ENCODE results near the gene ETV3L.

DNA sequence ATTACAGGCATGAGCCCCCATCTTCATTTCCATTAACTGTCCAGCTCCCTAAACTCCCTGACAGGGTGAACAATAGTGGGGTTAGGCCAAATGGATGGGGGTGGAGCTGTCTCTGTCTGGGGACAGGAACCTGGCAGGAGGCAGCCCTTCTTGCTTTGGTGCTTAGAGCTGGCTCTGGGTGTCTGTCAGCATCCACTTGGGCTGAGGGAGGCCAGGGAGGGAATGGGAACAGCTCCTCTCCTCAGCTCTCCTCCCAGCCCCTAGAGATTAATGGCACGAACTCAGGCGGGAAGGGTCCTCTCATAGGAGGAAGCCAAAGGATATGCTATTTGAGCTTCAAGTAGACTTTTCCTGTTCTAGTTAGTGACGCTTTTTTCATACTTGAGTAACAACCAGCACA lies 11.1 kb upstream of the ETV3L start:
- TF ChIP-seq, protein P1, sequence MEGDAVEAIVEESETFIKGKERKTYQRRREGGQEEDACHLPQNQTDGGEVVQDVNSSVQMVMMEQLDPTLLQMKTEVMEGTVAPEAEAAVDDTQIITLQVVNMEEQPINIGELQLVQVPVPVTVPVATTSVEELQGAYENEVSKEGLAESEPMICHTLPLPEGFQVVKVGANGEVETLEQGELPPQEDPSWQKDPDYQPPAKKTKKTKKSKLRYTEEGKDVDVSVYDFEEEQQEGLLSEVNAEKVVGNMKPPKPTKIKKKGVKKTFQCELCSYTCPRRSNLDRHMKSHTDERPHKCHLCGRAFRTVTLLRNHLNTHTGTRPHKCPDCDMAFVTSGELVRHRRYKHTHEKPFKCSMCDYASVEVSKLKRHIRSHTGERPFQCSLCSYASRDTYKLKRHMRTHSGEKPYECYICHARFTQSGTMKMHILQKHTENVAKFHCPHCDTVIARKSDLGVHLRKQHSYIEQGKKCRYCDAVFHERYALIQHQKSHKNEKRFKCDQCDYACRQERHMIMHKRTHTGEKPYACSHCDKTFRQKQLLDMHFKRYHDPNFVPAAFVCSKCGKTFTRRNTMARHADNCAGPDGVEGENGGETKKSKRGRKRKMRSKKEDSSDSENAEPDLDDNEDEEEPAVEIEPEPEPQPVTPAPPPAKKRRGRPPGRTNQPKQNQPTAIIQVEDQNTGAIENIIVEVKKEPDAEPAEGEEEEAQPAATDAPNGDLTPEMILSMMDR (IDR thresholded peaks at IDR 0.05; ENCODE audit: insufficient read depth, low read depth, low read length): no peak
- TF ChIP-seq EZH2 (IDR thresholded peaks at IDR 0.05; ENCODE audit: insufficient read depth, low read length): no peak
